K562 (cell line): ENCODE results near the gene DCAF4L1. TPM values are rescaled to one million over a fixed set of nuclear protein-coding genes. Genes with fewer than 3 reads are reported as not detected.
A peak's percentile ranks its signal among the peaks of the same experiment; 100 is the strongest.

Experiments
- CBX1 ChIP-seq: sonication (generic); IDR thresholded peaks from 2 replicates; pipeline ENCODE4 v1.6.1; 2016; ENCODE audit warnings: antibody characterized with exemption, low read depth, mild to moderate bottlenecking
- CREM ChIP-seq: IDR thresholded peaks from 2 replicates; pipeline ENCODE4 v1.6.1; 2014; ENCODE audit warnings: antibody characterized with exemption, low read depth
- DMBX1 ChIP-seq: fragments of 250-450 bp; sonication (Bioruptor Pico); IDR thresholded peaks from 2 replicates; pipeline ENCODE4 v1.8.0; 2022; ENCODE audit warnings: inconsistent platforms, mild to moderate bottlenecking, moderate library complexity, borderline replicate concordance
- JUN ChIP-seq, 2 experiments: sonication (generic) in 1 of 2; formaldehyde crosslinking in 1 of 2; IDR thresholded peaks; 2 replicates each; pipeline versions ENCODE4 v1.6.1 to v1.8.0; 2012 to 2022; ENCODE audit warnings: borderline replicate concordance in 2 of 2, mild to moderate bottlenecking in 2 of 2, improper control_type of control experiment in 1 of 2, low read depth in 1 of 2, low read length in 1 of 2, missing genetic modification reagents in 1 of 2
- MYC ChIP-seq, 2 experiments: fragments of 250-450 bp in 1 of 2; sonication (Bioruptor Pico) in 1 of 2; IDR thresholded peaks; 2 replicates each; pipeline versions ENCODE4 v1.5.1 to v1.6.1; 2012 to 2021; ENCODE audit warnings: low read depth in 2 of 2, borderline replicate concordance in 1 of 2, improper control_type of control experiment in 1 of 2, low read length in 1 of 2, mild to moderate bottlenecking in 1 of 2, moderate library complexity in 1 of 2
- NFIC ChIP-seq: fragments of 450-650 bp; IDR thresholded peaks from 2 replicates; pipeline ENCODE4 v1.6.1; 2017; ENCODE audit warnings: mild to moderate bottlenecking, inconsistent platforms
- PHB ChIP-seq: fragments of 250-450 bp; sonication (Bioruptor Pico); IDR thresholded peaks from 2 replicates; pipeline ENCODE4 v1.5.0; 2021
- POLR2A ChIP-seq: fragments of 450-650 bp; conservative IDR thresholded peaks from 2 replicates; pipeline ENCODE4 v1.6.1; 2016
- RAD51 ChIP-seq: fragments of 450-650 bp; IDR thresholded peaks from 2 replicates; pipeline ENCODE4 v1.7.1; 2016; ENCODE audit warnings: low read depth, mild to moderate bottlenecking, borderline replicate concordance
- U2AF2 ChIP-seq: fragments of 200-400 bp; formaldehyde crosslinking; optimal IDR thresholded peaks from 2 replicates; pipeline ENCODE3; 2017; ENCODE audit warnings: low read depth, mild to moderate bottlenecking, low read length
- ZBTB8A ChIP-seq: fragments of 450-650 bp; IDR thresholded peaks from 2 replicates; pipeline ENCODE4 v1.6.1; 2018; ENCODE audit warnings: mild to moderate bottlenecking, moderate library complexity; ENCODE audit not compliant: partially characterized antibody
- ZNF444 ChIP-seq: fragments of 250-450 bp; sonication (Bioruptor Pico); IDR thresholded peaks from 2 replicates; pipeline ENCODE4 v1.4.0; 2020; ENCODE audit warnings: mild to moderate bottlenecking, moderate library complexity
- polyA plus RNA-seq, 8 experiments: library from polyadenylated mRNA; depleted of rRNA in 4 of 8; stranded (reverse) in 5 of 8; unstranded in 3 of 8; fragments of >200 nt; fragmentation: Nextera tagmentation in 2 of 8; fragmentation: Illumina TruSeq in 1 of 8; extraction: Ambion mirVana in 2 of 8; extraction: Trizol in 1 of 8; gene quantifications; 2 replicates each; pipeline versions ENCODE4 v1.2.1 to v1.2.3, GENCODE V29; 2011 to 2014; ENCODE audit warnings: inconsistent platforms in 1 of 8, missing spikeins in 1 of 8
- total RNA-seq, 7 experiments: library from RNA; depleted of rRNA in 6 of 7; stranded (reverse); fragments of >200 nt in 6 of 7; fragmentation: Illumina TruSeq in 2 of 7; extraction: Trizol in 2 of 7; gene quantifications; 2 replicates each; pipeline versions ENCODE4 v1.2.1 to v1.2.3, GENCODE V29; 2011 to 2021; ENCODE audit warnings: low replicate concordance in 1 of 7
- TF ChIP-seq, protein P1 (sequence below): fragments of 200-400 bp; formaldehyde crosslinking; IDR thresholded peaks from 2 replicates; pipeline ENCODE4 v1.6.1; 2017; ENCODE audit warnings: mild to moderate bottlenecking, low read depth, low read length, moderate library complexity
- TF ChIP-seq, protein P2 (sequence below): sonication (generic); formaldehyde crosslinking; IDR thresholded peaks from 2 replicates; pipeline ENCODE4 v1.5.0; 2020; ENCODE audit warnings: missing genetic modification reagents
- TF ChIP-seq, protein P3 (sequence below): fragments of 250-450 bp; sonication (Bioruptor Pico); IDR thresholded peaks from 2 replicates; pipeline ENCODE4 v1.8.0; 2021; ENCODE audit warnings: borderline replicate concordance, mild to moderate bottlenecking, moderate library complexity; ENCODE audit not compliant: poor library complexity, severe bottlenecking
- TF ChIP-seq, protein P4 (sequence below): fragments of 450-650 bp; IDR thresholded peaks from 2 replicates; pipeline ENCODE4 v1.6.1; 2016; ENCODE audit warnings: borderline replicate concordance
- TF ChIP-seq, protein P5 (sequence below), 2 experiments: IDR thresholded peaks; 2 replicates each; pipeline ENCODE4 v1.6.1; 2011; ENCODE audit warnings: borderline replicate concordance in 1 of 2, control low read depth in 1 of 2, low read depth in 1 of 2, low read length in 1 of 2, mild to moderate bottlenecking in 1 of 2, mixed read lengths in 1 of 2, moderate library complexity in 1 of 2; ENCODE audit not compliant: insufficient read depth in 1 of 2, insufficient read length in 1 of 2, poor library complexity in 1 of 2, severe bottlenecking in 1 of 2; ENCODE audit errors: extremely low read depth in 1 of 2
- TF ChIP-seq, protein P6 (sequence below): sonication (generic); formaldehyde crosslinking; IDR thresholded peaks from 2 replicates; pipeline ENCODE4 v1.9.0; 2022; ENCODE audit warnings: mild to moderate bottlenecking, missing genetic modification reagents

The DCAF4L1 gene
- total and polyA plus RNA-seq, 9 of the 15 experiments (the other 6 are each of a cell fraction or from before 2014, with no cell fraction given) = 0.17 to 0.64 (median 0.36) TPM

DNA sequence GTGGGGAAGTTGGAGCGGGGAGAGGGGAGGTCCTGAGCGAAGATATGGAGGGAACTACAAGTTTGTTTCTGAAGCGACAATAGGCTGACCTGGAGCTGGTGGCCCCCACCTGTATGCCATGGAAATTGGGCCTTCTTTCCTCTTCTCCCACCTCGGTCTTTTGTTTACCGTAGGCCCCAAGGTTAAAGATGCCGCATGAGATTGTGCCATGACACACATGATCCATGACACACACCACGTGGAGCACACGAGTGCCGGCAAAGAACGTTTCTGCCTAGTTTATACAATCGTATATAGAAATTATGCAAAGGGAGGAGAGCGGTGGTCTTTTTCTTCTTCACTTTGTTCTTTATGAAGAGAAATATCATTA lies 45.9 kb upstream of the DCAF4L1 start (continued):
- TF ChIP-seq U2AF2 (no peak), CBX1 (no peak), POLR2A (no peak), RAD51 (peak; percentile 55; the same call in 1 of the 2 replicates), ZNF444 (CRISPR knock-in tag) (no peak), MYC (IDR thresholded peaks at IDR 0.05; ENCODE audit: low read depth, low read length) (peak; percentile 84), MYC (CRISPR knock-in tag; IDR thresholded peaks at IDR 0.05; ENCODE audit: borderline replicate concordance, low read depth) (no peak), JUN (IDR thresholded peaks at IDR 0.05; ENCODE audit: borderline replicate concordance, low read depth, low read length) (no peak), JUN (CRISPR knock-in tag; IDR thresholded peaks at IDR 0.05; ENCODE audit: borderline replicate concordance) (no peak), PHB (CRISPR knock-in tag) (no peak), ZBTB8A (no peak), NFIC (no peak), DMBX1 (CRISPR knock-in tag) (0 out of 2 replicates have a peak, but pooled peaks have one; percentile 8), CREM (0 out of 2 replicates have a peak, but pooled peaks have one; percentile 12)
- TF ChIP-seq, protein P1, sequence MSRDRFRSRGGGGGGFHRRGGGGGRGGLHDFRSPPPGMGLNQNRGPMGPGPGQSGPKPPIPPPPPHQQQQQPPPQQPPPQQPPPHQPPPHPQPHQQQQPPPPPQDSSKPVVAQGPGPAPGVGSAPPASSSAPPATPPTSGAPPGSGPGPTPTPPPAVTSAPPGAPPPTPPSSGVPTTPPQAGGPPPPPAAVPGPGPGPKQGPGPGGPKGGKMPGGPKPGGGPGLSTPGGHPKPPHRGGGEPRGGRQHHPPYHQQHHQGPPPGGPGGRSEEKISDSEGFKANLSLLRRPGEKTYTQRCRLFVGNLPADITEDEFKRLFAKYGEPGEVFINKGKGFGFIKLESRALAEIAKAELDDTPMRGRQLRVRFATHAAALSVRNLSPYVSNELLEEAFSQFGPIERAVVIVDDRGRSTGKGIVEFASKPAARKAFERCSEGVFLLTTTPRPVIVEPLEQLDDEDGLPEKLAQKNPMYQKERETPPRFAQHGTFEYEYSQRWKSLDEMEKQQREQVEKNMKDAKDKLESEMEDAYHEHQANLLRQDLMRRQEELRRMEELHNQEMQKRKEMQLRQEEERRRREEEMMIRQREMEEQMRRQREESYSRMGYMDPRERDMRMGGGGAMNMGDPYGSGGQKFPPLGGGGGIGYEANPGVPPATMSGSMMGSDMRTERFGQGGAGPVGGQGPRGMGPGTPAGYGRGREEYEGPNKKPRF = no peak
- TF ChIP-seq, protein P2, sequence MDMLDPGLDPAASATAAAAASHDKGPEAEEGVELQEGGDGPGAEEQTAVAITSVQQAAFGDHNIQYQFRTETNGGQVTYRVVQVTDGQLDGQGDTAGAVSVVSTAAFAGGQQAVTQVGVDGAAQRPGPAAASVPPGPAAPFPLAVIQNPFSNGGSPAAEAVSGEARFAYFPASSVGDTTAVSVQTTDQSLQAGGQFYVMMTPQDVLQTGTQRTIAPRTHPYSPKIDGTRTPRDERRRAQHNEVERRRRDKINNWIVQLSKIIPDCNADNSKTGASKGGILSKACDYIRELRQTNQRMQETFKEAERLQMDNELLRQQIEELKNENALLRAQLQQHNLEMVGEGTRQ = peak; percentile 57
- TF ChIP-seq, protein P3, sequence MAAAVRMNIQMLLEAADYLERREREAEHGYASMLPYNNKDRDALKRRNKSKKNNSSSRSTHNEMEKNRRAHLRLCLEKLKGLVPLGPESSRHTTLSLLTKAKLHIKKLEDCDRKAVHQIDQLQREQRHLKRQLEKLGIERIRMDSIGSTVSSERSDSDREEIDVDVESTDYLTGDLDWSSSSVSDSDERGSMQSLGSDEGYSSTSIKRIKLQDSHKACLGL (CRISPR knock-in tag) = peak; percentile 20
- TF ChIP-seq, protein P4, sequence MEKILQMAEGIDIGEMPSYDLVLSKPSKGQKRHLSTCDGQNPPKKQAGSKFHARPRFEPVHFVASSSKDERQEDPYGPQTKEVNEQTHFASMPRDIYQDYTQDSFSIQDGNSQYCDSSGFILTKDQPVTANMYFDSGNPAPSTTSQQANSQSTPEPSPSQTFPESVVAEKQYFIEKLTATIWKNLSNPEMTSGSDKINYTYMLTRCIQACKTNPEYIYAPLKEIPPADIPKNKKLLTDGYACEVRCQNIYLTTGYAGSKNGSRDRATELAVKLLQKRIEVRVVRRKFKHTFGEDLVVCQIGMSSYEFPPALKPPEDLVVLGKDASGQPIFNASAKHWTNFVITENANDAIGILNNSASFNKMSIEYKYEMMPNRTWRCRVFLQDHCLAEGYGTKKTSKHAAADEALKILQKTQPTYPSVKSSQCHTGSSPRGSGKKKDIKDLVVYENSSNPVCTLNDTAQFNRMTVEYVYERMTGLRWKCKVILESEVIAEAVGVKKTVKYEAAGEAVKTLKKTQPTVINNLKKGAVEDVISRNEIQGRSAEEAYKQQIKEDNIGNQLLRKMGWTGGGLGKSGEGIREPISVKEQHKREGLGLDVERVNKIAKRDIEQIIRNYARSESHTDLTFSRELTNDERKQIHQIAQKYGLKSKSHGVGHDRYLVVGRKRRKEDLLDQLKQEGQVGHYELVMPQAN = peak; percentile 73
- TF ChIP-seq, protein P5, sequence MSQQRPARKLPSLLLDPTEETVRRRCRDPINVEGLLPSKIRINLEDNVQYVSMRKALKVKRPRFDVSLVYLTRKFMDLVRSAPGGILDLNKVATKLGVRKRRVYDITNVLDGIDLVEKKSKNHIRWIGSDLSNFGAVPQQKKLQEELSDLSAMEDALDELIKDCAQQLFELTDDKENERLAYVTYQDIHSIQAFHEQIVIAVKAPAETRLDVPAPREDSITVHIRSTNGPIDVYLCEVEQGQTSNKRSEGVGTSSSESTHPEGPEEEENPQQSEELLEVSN (IDR thresholded peaks at IDR 0.05; ENCODE audit: borderline replicate concordance in 1 of 2, extremely low read depth in 1 of 2, insufficient read depth in 1 of 2, insufficient read length in 1 of 2, low read depth in 1 of 2, low read length in 1 of 2, poor library complexity in 1 of 2, severe bottlenecking in 1 of 2) = peak; percentile 71 to 80
- TF ChIP-seq, protein P6, sequence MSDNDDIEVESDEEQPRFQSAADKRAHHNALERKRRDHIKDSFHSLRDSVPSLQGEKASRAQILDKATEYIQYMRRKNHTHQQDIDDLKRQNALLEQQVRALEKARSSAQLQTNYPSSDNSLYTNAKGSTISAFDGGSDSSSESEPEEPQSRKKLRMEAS = peak; percentile 82
